Stimulated activated CD8-positive, alpha-beta memory T cell treated with anti-CD3 and anti-CD28 coated beads, Interleukin-7, amount 100 ng/mL, for 1 hour (primary cell): ENCODE results near the gene GP1BB.
"Not testable (repeated sequence)": the region's sequence is repeated elsewhere in the genome, so short reads cannot be mapped to it uniquely, and the experiment has no call there.

ENCODE experiments used
- DNase-seq, 2 donors: peaks; one replicate each; pipeline ENCODE4 v3.0.0-alpha.2; 2020; ENCODE audit warnings: low read depth in 2 of 2

Gene GP1BB

DNA sequence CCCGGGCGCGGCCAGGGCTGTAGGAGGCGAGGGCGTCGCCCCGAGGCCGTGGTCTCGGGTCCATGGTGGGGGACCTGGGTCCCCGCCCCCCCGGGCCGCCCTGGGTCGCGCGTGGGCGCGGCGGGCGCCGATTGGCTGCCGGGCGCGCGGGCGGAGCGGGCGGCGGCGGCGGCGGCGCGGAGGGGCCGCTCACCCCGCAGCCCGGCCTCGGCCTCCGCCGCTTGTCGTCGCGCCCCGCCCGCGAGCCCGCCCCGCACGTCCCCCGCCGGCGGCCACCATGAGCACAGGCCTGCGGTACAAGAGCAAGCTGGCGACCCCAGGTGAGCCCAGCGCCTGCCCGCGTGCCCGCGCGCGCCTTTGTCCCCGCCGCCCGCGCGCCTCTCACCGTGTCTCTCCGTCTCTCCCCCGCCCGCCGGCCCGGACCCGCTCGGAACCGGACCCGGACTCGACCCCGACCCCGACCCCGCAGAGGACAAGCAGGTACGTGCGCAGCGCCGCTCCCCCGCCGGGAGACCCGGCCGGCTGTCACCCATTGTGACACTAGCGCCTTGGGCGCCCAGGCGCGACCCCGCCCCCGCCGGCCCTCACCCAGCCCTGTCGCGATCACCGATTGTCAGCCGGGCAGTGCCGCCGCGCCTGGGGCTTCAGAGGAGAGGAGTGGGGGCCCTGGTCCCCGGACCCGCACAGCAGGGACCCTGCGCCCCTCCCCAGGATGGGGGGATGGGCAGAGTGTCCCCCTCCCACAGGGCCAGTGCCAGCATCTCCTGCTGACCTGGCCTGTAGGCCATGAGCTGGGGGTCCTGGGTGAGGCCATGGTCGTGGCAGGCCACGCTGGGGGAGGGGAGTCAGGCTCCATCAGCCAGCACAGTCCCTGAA is 8.8 kb upstream of the GP1BB start, which contains the start of gene SEPTIN5:
Gene SEPTIN5 (plus strand): TSS at position 192 of the 876 bp plus-strand sequence. CDS start 86 bp downstream, at position 278.
- DNase-seq: no peak

DNA sequence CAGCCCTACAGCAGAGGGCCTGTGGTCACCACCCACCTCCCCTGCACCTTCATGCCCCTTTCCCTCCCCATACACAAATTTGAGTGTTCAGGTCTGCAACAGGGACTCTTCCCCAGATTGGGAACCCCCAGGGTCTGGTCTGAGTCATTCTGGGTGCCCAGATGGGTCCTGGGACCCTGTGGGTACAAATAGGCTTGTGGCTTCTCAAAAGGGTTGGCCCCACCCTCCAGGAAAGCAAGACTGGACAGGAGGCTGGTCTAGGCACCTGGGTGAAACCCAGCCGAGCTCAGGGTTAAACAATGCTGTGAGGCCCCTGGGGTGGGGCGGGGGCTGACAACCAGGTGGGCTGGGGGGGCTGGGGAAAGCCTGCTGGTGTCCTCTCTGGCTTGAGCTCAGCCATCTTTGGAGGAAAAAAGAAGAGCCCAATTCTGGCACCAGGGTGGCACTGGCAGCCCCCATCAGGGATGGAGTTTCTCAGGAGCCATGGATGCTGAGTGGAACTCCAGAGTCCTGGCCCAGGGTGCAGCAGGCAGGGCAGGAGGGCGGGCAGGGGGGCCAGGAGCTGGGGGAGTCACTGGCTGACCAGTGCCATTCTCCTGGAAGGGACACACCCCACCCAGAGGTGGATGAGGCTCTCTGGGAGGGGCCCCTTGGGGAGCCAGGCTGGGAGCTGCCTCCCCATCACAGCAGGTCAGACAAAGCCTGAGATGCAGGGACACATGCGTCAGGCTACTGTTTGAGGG is 8.0 kb upstream of the GP1BB start:
- no peak for DNase-seq

DNA sequence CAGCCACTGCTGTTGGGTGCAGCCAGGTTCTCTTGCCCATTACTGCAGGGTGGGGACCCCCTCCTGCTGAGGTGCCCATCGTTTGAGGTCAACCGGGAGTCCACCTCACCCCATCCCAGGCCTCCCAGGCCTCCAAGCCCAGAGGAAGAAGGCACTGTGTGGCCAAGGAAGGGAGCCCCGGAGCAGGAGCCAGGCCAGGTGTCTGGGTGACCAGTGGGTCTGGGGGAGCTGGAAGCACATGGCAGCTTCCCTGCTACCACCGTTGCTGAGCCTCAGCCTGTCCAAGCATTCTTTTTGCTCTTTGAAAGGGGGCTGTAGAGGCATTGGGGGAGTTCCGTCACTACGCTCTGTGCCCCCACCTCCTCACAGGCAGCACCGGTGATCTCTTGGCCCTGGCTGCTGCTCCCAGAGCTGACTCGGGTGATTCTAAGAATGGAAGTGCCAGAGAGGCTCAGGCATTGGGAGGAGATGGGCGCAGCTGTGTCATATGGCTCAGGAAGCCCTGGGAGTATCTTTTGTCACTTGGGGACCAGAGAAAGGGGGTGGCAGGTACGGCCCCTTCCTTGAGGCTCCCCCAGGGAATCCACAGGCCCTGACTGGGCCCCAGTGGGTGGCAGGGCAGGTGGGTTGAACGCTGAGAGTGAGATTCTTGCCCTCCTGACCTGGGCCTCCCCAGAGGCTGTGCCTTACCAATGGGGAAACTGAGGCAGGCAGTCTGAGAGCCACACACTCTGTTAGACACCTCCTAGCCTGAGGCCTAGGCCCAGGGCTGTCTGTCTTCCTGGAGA is 7.1 kb upstream of the GP1BB start:
- no peak for DNase-seq

DNA sequence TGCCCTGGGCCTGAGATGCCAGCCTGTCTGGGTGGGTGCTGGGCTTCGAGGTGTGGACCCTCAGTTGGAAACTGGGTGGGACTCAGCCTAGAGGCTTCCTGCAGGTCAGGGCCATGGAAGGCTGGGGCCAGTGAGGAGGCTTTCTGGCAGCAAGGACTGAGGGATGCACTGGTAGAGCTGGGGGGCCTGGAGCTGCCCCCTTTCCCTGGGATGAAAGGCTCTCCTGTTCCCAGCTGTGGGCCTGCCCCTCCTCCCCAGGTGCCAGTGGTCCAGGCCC is 6.6 kb upstream of the GP1BB start:
- DNase-seq: no peak

DNA sequence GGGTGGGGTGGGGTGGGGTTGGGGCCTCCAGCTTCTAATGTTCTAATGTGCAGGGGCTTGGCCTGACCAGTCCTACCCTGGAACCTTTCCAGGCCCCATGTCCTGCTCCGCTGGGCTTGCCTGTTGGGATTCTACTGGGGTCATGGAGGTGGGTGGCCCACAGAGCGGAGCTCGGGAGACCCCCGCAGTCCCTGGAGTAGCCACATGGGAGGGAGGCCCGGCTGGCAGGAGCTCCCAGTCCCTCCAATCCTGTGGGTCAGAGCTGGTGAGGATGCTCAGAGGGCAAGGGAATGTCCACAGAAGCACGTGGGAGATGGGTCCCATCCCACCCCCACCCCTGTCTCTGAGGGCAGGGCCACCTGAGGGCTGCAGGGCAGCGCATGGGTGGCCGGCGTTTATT is 6.2 kb upstream of the GP1BB start:
- DNase-seq: no peak

DNA sequence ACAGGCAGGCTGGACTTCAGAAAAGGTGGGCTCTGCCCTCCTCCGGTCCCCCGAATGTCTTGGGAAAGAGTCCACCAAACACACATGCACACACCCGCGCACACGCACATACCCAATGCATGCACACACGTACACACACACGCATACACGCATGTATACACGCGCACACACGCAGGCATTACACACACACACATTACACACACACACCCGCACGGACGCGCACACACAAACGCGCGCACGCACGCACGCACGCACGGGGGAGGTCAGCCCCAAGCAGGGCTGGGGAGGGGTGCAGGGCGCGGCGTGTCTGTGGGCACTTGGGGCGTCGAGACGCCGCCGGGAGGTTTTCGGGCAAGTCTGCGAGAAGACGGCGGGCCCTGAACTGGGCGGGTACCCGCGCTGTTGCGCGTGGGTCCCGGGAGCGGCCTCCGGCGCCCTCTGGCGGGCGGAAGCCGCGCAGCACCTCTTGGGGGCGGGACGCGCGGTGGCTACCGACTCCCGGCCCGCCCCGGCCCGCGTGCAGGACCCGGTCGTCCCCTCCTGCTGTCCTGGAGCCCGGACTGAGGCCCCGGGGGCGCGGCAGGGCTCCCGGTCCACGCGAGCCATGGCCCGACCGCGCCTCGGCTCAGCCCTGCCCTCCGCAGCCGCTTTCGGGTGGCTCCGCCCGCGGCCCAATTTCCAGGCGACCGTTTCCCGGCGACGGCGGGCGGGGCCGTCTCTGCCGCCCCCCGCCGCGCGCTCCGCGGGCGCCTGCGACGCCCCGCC is 5.5 kb upstream of the GP1BB start:
- DNase-seq: peak; percentile 66 to 68

DNA sequence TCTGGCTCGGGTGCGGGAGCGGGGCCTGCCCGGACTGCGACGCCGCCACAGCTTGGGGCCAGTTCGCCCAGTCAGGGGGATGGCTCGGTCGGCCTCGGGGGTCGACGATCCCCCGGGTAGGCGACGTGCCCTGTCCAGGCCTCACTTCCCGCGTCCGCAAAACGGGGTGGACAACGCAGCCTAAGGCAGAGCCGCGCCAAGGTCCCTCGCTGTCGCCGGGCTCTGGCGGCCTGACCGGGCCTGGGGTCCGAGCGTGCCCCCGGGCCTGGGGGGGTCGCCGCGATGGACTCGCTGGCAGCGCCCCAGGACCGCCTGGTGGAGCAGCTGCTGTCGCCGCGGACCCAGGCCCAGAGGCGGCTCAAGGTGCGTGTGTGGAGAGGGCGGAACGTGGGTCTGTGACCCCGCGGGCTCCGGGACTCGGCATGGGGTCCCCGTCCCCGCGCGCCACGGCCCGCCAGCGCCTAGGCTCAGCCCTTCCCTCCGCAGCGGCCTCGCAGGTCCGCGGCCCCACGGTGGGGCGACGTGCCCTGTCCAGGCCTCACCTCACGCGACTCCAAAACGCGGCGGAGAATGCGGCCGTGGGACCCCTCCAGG is 4.8 kb upstream of the GP1BB start:
- no peak for DNase-seq

DNA sequence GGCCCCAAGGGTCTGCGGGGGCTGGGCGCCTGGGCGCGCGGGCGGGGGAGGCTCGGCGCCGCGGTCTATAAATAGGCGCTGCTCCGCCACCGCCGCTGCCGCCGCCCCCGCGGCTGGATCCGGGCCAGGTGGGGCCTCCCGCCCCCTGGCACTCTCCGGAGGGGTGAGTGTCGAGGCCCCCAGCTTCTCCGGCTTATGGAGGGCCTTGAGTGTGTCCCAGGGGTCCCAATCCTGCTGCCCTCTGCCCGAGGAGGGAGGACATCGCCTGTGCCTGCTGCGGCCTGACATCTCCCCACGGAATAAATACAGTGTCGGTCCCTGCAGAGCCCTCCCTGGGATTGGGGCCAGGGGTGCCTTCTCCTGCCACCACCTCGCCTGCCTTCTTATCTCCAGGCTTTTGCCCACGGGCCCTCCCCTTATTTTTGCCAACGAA is 4.3 kb upstream of the GP1BB start:
- no peak for DNase-seq

DNA sequence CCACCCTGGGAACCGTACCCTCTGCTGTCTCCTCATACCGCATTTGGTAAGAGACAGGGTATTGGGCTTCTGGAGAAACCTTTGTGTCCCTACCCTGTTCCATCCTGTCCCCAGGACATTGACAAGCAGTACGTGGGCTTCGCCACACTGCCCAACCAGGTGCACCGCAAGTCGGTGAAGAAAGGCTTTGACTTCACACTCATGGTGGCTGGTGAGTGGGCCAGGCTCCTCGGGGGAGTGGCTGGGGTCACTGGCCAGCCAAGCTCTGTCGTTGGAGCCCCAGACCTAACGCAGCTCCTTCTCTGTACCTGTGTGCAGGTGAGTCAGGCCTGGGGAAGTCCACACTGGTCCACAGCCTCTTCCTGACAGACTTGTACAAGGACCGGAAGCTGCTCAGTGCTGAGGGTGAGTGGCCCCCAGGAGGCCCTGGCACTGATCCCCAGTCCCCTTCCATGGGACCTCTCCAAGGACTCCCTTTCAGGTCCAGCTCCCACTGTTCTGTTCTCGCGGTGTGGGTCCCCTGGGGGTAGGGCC is 3.8 kb upstream of the GP1BB start:
- no peak for DNase-seq

DNA sequence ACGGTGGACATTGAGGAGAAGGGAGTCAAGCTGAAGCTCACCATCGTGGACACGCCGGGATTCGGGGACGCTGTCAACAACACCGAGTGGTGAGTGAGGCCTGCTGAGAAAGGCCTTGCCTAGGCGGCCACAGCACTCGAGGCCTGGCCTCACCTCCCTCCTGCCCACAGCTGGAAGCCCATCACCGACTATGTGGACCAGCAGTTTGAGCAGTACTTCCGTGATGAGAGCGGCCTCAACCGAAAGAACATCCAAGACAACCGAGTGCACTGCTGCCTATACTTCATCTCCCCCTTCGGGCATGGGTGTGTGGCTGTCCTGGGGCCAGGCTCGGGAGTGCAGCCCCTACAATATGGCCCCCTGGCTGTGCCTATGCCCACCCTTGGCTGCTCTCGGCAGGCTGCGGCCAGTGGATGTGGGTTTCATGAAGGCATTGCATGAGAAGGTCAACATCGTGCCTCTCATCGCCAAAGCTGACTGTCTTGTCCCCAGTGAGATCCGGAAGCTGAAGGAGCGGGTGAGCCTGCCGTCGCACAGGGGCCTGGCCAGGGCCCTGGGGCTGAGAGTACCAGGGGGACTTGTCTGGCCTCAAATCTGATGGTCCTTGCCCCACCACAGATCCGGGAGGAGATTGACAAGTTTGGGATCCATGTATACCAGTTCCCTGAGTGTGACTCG is 3.0 kb upstream of the GP1BB start:
- no peak for DNase-seq

DNA sequence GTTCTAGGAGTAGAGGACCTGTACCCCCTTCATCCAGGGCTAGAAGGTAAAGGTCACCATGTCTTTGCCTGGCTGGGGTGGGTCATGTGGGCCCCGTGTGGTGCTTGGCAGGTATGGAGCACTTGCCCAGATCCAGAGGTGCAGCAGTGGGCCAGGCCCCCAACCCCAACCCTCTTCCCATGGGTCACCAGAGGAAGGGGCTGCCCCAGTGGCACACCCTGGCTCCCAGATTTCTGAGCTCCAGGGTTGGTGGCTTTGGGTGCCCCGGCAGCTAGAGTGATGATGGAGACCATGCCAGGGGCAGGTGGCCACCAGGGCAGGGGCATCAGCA is 2.4 kb upstream of the GP1BB start:
- DNase-seq: no peak

DNA sequence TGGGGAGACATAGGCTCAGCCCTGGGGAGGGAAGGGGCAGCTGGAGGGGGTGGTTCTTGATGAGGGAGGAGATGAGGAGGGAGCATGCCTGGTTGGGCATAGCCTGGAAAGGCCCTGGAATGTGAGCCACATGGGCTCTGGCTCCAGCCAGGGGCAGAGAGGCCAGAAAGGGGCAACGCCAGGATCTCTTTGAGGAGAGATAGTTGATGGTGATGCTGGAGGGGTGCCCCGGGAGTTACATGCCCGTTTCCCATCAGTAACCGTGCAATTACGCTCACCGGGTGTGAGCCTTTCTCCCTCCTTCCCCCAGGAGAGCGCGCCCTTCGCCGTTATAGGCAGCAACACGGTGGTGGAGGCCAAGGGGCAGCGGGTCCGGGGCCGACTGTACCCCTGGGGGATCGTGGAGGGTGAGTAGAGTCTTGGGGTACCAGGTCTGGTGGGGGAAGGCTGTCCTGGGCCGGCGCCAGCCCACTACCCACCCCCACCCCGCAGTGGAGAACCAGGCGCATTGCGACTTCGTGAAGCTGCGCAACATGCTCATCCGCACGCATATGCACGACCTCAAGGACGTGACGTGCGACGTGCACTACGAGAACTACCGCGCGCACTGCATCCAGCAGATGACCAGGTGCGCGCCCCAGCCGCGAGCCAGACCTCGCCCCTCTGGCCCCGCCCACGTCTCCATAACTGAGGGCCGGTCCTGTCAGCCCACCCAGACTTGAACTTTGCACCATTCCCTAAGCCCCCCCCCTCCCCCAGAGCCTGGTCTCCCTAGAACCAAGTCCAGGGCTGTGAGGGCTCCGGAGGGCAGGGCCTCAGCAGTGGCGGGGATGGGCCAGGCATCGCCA is 1.8 kb upstream of the GP1BB start:
- DNase-seq: no peak

DNA sequence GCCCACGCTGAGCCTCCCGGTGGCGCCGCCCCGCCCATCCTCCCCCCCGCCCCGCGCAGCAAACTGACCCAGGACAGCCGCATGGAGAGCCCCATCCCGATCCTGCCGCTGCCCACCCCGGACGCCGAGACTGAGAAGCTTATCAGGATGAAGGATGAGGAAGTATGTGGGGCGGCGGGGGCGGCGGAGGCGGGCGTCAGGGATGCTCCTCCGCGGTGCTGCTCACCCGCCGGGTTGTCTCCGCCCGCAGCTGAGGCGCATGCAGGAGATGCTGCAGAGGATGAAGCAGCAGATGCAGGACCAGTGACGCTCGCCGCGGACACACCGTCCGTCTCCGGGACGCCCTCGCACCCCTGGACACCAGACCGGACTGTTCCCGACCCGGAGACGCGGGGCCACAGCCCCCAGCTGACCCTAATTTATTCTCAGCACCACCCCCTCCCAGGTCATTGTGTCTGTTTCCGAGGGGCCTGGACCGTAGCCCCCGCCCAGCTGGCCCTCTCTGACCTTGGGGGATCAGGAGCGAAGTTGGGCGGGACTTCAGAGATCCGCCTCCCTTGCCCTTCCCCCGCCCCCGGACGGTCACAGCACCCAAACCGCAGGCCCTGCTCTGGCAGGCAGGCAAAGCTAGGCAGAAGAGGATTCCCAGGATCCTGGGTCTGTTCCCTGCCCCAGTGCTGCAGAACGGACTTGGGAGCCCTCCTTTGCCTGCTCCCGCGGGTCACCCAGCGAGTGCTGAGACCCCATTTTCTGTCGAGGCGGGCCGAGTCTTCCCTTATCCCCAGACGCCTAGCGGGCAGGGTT is 959 bp upstream of the GP1BB start:
- DNase-seq: no peak

DNA sequence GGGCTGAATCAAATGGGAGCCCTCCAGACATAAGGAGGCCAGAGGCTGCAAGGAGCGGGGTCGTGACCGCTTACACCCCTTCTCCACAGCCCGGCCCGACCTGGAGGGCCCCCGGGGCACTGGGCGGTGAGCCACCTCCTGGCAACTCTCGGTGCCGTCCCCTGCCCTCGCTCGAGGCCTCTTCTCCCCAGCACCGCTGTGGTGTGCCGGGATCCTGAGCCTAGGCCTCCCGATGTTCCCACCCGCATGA is 432 bp upstream of the GP1BB start:
- no peak for DNase-seq

DNA sequence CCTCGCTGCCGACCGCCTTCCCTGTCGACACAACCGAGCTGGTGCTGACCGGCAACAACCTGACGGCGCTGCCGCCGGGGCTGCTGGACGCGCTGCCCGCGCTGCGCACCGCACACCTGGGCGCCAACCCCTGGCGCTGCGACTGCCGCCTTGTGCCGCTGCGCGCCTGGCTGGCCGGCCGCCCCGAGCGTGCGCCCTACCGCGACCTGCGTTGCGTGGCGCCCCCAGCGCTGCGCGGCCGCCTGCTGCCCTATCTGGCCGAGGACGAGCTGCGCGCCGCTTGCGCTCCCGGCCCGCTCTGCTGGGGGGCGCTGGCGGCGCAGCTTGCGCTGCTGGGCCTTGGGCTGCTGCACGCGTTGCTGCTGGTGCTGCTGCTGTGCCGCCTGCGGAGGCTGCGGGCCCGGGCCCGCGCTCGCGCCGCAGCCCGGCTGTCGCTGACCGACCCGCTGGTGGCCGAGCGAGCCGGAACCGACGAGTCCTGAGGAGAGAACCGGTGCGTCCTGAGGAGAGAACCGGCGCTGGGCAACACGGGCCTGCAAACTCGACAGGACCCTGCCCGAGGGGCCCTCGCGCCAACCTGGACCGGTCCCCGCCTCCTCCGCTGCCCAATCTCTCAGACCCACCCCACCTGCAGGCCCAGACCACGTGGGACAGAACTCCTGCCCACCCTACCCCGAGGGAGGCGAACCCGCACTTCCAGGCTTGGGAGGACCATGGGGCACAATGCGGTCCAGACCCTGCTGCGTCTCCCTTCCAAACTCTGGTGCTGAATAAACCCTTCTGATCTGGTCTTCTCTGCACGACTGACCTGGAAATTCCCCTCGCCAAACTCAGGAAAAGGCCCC is 866 bp downstream of the GP1BB start:
- DNase-seq: no peak

DNA sequence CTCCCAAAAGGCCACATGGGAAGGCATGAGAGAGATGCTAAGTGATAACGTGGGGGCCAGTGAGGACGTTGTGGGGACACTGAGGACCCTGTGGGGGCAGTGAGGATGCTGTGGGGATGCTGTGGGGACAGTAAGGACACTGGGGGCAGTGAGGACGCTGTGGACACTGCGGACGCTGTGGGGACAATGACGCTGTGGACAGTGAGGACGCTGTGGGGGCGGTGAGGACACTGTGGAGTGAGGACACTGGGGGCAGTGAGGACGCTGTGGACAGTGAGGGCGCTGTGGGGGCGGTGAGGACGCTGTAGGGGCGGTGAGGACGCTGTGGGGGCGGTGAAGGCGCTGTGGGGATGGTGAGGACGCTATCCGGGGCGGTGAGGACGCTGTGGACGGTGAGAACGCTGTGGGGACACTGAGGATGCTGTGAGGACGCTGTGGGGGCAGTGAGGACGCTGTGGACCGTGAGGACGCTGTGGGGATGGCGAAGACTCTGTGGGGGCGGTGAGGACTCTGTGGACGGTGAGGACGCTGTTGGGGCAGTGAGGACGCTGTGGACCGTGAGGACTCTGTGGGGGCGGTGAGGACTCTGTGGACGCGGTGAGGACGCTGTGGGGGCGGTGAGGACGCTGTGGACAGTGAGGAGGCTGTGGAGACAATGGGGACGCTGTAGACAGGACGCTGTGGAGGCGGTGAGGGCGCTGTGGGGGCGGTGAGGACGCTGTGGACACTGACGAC is 1.8 kb downstream of the GP1BB start:
- no peak for DNase-seq

DNA sequence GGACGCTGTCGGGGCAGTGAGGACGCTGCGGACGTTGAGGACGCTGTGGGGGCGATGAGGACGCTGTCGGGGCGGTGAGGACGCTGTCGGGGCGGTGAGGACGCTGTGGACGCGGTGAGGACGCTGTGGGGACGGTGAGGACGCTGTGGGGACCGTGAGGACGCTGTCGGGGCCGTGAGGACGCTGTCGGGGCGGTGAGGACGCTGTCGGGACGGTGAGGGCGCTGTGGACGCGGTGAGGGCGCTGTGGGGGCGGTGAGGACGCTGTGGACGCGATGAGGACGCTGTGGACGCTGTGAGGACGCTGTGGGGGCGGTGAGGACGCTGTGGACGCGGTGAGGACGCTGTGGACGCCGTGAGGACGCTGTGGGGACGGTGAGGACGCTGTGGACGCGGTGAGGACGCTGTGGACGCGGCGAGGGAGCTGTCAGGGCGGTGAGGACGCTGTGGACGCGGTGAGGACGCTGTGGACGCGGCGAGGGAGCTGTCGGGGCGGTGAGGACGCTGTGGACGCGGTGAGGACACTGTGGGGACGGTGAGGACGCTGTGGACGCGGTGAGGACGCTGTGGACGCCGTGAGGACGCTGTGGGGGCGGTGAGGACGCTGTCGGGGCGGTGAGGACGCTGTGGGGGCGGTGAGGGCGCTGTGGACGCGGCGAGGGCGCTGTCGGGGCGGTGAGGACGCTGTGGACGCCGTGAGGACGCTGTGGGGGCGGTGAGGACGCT is 2.9 kb downstream of the GP1BB start:
- not testable (repeated sequence) for DNase-seq
